KMS-11 (cell line): ENCODE data around the gene TXNDC15.
A peak's percentile ranks its signal among the peaks of the same experiment; 100 is the strongest.
"Not testable (repeated sequence)": the region's sequence is repeated elsewhere in the genome, so short reads cannot be mapped to it uniquely, and the experiment has no call there.

Experiments
- H2AFZ ChIP-seq: fragments of 200-600 bp; sonication (generic); 2 replicates; pipeline ENCODE4 v1.6.1; 2016; ENCODE audit warnings: antibody characterized with exemption, mixed run types, low read depth
- H3K27ac ChIP-seq: fragments of 200-600 bp; sonication (generic); 2 replicates; pipeline ENCODE4 v1.6.1; 2016; ENCODE audit warnings: mild to moderate bottlenecking, mixed run types
- H3K27me3 ChIP-seq: fragments of 200-600 bp; sonication (generic); 2 replicates; pipeline ENCODE4 v1.6.1; 2017; ENCODE audit warnings: mild to moderate bottlenecking, low read depth, mixed run types, moderate library complexity; ENCODE audit not compliant: insufficient read depth
- H3K36me3 ChIP-seq: fragments of 200-600 bp; sonication (generic); 2 replicates; pipeline ENCODE4 v1.6.1; 2017; ENCODE audit warnings: mild to moderate bottlenecking, mixed run types; ENCODE audit not compliant: insufficient read depth
- H3K4me1 ChIP-seq: fragments of 200-600 bp; sonication (generic); 2 replicates; pipeline ENCODE4 v1.6.1; 2016; ENCODE audit warnings: mild to moderate bottlenecking, low read depth, mixed run types; ENCODE audit not compliant: poor library complexity, severe bottlenecking
- H3K4me2 ChIP-seq: fragments of 200-600 bp; sonication (generic); 2 replicates; pipeline ENCODE4 v1.7.0; 2016; ENCODE audit warnings: mild to moderate bottlenecking, mixed run types
- H3K4me3 ChIP-seq: fragments of 200-600 bp; sonication (generic); IDR thresholded peaks from 2 replicates; pipeline ENCODE4 v1.6.1; 2017; ENCODE audit warnings: low read depth, low read length, mixed read lengths; ENCODE audit not compliant: insufficient read depth
- H3K79me2 ChIP-seq: fragments of 200-600 bp; sonication (generic); 2 replicates; pipeline ENCODE4 v1.6.1; 2016; ENCODE audit warnings: low read depth, mixed run types; ENCODE audit not compliant: insufficient read depth
- H3K9ac ChIP-seq: fragments of 200-600 bp; sonication (generic); 2 replicates; pipeline ENCODE4 v1.6.1; 2016; ENCODE audit warnings: mild to moderate bottlenecking, mixed run types
- H4K20me1 ChIP-seq: fragments of 200-600 bp; sonication (generic); 2 replicates; pipeline ENCODE4 v1.6.1; 2016; ENCODE audit warnings: mild to moderate bottlenecking, mixed run types; ENCODE audit not compliant: insufficient read depth
- TF ChIP-seq, protein P1 (sequence below): fragments of 200-600 bp; sonication (generic); conservative IDR thresholded peaks from 2 replicates; pipeline ENCODE4 v1.6.1; 2017; ENCODE audit warnings: low read depth, mild to moderate bottlenecking, antibody characterized with exemption, low read length, moderate library complexity, mixed read lengths

Gene TXNDC15

GRCh38 chr5:134851307-134851923 lies 22.8 kb upstream of the TXNDC15 start:
- Histone ChIP-seq H3K79me2 (peaks cover 59% of the 10 kb centered on the region), H3K4me3 (no peak overlapping the region), H2AFZ (no peak overlapping the region), H3K27ac (no peak overlapping the region), H3K4me2 (peak overlapping the region; percentile 10; the same call in 1 of the 2 replicates), H3K36me3 (no peaks in the 10 kb centered on the region; the same call in 1 of the 2 replicates), H3K4me1 (peaks cover 33% of the 10 kb centered on the region), H4K20me1 (peaks cover 6% of the 10 kb centered on the region; the same call in 1 of the 2 replicates), H3K27me3 (no peaks in the 10 kb centered on the region), H3K9ac (no peak overlapping the region)
- TF ChIP-seq, protein P1, sequence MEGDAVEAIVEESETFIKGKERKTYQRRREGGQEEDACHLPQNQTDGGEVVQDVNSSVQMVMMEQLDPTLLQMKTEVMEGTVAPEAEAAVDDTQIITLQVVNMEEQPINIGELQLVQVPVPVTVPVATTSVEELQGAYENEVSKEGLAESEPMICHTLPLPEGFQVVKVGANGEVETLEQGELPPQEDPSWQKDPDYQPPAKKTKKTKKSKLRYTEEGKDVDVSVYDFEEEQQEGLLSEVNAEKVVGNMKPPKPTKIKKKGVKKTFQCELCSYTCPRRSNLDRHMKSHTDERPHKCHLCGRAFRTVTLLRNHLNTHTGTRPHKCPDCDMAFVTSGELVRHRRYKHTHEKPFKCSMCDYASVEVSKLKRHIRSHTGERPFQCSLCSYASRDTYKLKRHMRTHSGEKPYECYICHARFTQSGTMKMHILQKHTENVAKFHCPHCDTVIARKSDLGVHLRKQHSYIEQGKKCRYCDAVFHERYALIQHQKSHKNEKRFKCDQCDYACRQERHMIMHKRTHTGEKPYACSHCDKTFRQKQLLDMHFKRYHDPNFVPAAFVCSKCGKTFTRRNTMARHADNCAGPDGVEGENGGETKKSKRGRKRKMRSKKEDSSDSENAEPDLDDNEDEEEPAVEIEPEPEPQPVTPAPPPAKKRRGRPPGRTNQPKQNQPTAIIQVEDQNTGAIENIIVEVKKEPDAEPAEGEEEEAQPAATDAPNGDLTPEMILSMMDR = no peak

DNA sequence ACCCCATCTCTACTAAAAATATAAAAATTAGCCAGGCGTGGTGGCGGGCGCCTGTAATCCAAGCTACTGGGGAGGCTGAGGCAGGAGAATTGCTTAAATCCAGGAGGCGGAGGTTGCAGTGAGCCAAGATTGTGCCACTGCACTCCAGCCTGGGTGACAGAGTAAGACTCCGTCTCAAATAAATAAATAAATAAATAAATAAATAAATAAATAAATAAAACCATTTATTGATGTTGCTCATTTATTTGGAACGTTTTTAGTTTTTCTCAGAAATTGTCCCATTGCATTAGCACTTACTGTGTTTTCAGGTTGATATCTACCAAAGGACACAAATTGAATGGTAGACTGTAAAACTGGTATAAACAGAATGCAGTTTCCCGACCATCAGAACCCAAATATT lies 17.7 kb upstream of the TXNDC15 start:
- H3K36me3 ChIP-seq, H3K27ac ChIP-seq, H3K9ac ChIP-seq, H3K4me2 ChIP-seq, H3K27me3 ChIP-seq, H2AFZ ChIP-seq, H4K20me1 ChIP-seq, H3K4me3 ChIP-seq, H3K4me1 ChIP-seq: not testable (repeated sequence)
- H3K79me2 ChIP-seq = peaks cover 13% of the 10 kb centered on the region; the same call in 1 of the 2 replicates

DNA sequence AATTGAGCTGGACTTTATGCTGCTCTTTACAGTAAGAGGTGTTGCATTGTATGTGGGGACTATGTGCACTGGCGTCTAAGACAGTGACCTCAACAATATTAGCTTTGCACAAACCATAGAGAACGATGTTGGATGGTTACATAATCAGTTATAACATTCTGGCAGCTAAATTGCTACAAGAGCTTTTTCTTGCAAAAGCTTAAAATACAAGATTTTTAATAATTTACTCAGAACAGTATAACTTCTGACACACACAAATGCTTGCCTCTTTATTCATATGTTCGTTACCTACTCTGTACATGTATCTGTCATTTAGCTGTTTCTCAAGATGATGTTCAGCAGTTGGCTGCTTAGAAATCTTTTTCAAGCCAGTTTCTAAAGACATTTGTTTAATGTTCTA lies 16.8 kb upstream of the TXNDC15 start:
- Histone ChIP-seq H3K4me3 (no peak overlapping the region), H3K4me2 (no peak overlapping the region), H3K9ac (no peak overlapping the region), H4K20me1 (no peaks in the 10 kb centered on the region), H3K4me1 (no peaks in the 10 kb centered on the region), H3K27me3 (no peaks in the 10 kb centered on the region), H3K36me3 (peaks cover 5% of the 10 kb centered on the region; the same call in 1 of the 2 replicates), H2AFZ (no peak overlapping the region), H3K79me2 (peaks cover 4% of the 10 kb centered on the region; the same call in 1 of the 2 replicates), H3K27ac (no peak overlapping the region)
- TF ChIP-seq, protein P1 = no peak

DNA sequence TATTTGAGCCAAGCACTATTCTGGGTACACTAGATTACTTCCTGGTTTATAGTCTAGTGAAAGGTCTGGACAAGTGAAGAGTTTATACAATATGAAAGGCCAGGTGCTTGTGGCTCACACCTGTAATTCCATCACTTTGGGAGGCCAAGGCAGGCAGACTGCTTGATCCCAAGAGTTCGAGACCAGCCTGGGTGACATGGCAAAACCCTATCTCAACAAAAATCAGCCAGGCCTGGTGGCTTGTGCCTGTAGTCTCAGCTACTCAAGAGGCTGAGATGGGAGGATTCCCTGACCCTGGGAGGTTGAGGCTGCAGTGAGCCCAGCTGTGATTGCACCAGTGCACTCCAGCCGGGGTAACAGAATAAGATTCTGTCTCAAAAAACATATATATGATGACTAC lies 9.5 kb upstream of the TXNDC15 start:
- no peaks in the 10 kb centered on the region for H3K4me1 ChIP-seq
- no peaks in the 10 kb centered on the region for H3K27me3 ChIP-seq
- H3K9ac ChIP-seq = no peak overlapping the region
- H2AFZ ChIP-seq = no peak overlapping the region
- no peak overlapping the region for H3K27ac ChIP-seq
- TF ChIP-seq, protein P1 = no peak
- no peaks in the 10 kb centered on the region for H3K79me2 ChIP-seq
- H3K36me3 ChIP-seq = no peaks in the 10 kb centered on the region
- H3K4me2 ChIP-seq = no peak overlapping the region
- H3K4me3 ChIP-seq = no peak overlapping the region
- no peaks in the 10 kb centered on the region for H4K20me1 ChIP-seq

- Histone ChIP-seq H4K20me1 (no peaks in the 10 kb centered on the region), H3K79me2 (peaks cover 31% of the 10 kb centered on the region), H3K9ac (peak overlapping the region; percentile 99), H2AFZ (peak overlapping the region; percentile 100), H3K27me3 (no peaks in the 10 kb centered on the region), H3K4me2 (peak overlapping the region; percentile 91), H3K4me1 (peaks cover 47% of the 10 kb centered on the region), H3K27ac (peak overlapping the region; percentile 93), H3K4me3 (no peak overlapping the region), H3K36me3 (no peaks in the 10 kb centered on the region)
- TF ChIP-seq, protein P1 = no peak
These were observed 677 bp upstream of the TXNDC15 start for GRCh38 chr5:134873494-134873893.
